GM18526 (cell line): ENCODE measurements around the gene IYD.

ENCODE experiments used
- POLR2A ChIP-seq: IDR thresholded peaks from 3 replicates; pipeline ENCODE4 v1.6.1; 2011; ENCODE audit not compliant: insufficient read length; ENCODE audit errors: extremely low read depth

The IYD gene

GRCh38 chr6:150410399-150410798, 41.6 kb downstream of the IYD start:
- TF ChIP-seq POLR2A, result no peak

DNA sequence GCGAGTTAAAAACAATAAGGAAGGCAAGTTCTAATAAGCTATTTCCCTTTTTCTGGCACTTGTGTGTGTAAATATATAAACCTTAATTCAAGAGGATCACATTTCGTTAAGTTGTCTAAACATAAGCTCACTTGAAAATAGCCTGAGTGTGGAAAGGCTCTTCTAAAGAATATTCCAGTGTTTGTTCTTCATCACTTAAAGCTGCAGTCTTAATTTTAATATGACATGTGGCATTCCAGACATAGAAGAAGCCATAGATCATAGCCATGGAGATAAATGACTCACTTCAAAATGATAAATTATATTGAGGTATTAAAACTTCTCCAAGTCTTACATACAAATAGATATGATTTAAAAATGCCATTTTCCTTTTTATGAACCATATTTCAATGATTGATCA, 42.1 kb downstream of the IYD start:
- no peak for TF ChIP-seq POLR2A

DNA sequence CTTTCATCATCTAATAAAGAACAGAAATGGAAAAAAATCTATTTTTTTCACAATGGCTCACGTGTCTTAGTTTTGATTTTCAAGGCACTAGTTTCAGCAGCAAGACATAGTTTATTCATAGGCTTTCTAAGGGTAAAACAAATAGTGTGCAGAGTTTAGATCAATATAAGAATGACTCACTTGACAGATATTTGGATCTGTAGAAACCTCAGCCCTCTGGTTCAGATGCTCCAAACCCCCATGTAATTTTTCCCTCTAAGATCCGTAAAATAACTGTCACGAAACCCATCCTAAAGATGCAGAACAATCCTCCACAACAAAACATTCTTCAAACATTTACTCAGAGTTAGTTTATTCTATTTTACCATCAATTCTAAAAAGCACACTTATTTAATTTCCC, 43.4 kb downstream of the IYD start:
- TF ChIP-seq POLR2A, result no peak

DNA sequence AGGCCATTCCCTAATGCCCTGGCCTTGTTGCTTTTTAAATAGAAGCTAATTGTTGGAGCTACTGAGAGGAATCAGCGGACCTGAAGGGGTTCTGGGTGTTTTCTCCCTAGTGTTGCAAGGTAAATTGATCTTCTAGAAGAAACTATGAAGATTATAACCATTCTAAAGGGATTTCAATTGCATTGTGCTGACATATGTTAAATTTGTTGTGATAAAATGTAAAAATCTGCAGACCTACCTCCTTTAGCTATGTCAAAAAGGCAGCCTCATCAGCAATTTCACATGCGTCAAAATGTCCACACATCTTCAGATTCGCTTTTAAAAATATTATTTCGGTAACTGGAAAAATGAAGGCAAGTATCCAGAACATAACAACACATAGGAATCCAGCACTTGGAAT, 44.4 kb downstream of the IYD start:
- no peak for TF ChIP-seq POLR2A

DNA sequence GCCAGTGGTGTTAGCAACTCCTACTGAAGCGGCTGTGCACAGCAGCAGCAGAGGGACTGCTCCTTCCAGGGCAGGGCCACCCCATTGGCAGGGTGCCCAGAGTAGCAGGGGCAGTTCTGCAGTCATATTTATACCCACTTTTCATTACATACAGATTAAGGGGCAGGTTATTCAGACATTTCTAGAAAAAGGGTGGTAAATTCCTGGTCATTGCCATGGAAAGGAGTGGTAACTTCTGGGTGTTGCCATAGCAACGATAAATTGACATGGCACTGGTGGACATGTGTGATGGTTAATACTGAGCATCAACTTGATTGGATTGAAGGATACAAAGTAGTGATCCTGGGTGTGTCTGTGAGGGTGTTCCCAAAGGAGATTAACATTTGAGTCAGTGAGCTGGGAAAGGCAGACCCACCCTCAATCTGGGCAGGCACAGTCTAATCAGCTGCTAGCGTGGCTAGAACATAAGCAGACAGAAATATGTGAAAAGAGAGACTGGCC, 45.0 kb downstream of the IYD start:
- TF ChIP-seq POLR2A, result no peak

- TF ChIP-seq POLR2A, result no peak
Measured at GRCh38 chr6:150416128-150416527, 47.3 kb downstream of the IYD start.

GRCh38 chr6:150417250-150417649, 48.4 kb downstream of the IYD start:
- no peak for TF ChIP-seq POLR2A

DNA sequence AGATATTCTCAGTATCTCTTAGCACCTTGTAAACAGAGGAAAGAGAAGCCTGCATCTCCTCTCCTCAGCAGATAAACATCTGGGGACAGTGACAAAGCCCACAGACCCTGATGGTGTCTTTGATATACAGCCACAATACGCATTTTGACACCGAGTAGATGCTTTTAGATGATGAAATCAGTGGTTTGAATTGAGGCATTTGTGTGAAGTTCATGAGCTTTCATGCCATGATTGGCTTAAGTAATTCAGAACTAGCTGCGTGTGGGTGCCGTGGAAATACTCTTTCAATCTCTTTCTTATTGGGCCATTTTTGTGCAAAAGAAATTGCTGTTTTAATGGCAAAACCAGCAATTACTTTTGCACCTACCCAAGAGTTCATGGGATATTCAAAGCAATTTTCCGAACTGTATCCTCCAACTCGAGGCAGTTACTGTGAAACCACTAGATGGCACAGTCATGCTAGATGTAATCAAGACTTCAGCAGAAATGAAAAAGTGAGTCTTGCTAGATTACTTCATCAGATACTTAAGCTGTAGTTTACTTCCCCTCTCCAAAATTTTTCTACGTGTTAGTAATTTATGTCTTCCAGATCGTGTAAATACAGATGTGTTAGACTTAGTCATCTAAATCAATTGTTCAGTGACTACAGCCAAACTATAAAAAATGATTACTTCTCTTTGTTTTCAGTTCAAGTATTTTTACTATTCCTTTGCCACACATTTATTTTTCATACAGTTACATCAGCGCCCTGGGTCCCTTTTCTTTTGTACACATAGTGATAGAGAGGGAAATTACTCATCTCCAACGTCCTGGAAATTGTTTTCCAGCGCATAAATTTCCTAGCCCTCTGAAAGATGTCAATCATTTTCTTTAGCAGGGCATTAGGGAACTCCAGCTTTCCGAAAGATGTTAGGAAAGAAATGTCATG, 49.4 kb downstream of the IYD start:
- no peak for TF ChIP-seq POLR2A

DNA sequence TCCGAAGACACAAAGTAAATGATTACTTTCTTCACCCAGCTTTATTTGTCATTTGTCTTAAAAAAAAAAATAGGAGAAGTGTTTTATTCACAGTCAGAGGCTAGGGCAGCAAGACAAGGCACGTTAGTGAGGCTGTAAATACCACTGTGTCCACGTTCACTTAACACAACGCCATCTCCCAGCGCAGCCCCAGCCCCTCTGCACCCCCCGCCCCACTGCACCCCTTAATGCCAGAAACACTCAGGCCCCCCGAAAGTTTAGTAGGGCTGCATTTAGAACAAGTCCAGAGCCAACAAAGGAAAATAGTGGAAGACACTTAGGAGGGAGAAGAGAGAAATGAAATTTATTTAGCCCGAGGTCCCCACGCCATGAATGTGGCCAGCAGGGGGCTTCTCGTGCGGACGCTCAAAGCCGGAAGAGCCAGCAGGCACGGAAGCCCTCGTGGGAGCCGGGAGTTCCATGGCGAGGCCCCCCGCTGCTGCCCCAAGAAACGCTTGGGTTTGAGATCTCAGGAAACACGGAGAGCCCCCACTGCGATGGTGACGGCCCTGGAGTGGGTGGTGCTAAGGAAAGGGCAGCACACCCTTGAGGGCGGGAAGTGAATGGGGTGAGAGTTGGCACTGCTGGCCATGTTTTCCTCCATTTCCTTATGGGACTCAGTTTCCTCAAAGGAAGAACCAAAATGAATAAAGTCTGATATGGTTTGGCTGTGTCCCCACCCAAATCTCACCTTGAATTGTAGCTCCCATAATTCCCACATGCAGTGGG, 50.2 kb downstream of the IYD start:
- no peak for TF ChIP-seq POLR2A

GRCh38 chr6:150420428-150420827, 51.6 kb downstream of the IYD start:
- TF ChIP-seq POLR2A, result no peak

DNA sequence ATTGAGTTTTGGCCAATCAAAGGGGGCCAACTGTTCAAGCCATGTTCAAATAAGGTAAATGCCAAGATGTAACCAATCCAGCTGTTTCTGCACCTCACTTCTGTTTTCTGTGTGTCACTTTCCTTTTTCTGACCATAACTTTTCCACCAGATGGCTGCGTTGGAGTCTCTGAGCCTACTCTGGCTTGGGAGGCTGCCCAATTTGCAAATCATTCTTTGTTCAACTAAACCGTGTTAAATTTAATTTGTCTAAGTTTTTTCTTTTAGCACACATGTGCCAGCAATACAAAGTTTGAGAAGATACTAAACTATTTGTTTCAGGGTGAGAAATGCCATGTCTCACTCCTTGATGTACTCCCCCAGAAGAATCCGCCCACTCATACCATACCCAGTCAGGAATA, 52.1 kb downstream of the IYD start:
- no peak for TF ChIP-seq POLR2A

DNA sequence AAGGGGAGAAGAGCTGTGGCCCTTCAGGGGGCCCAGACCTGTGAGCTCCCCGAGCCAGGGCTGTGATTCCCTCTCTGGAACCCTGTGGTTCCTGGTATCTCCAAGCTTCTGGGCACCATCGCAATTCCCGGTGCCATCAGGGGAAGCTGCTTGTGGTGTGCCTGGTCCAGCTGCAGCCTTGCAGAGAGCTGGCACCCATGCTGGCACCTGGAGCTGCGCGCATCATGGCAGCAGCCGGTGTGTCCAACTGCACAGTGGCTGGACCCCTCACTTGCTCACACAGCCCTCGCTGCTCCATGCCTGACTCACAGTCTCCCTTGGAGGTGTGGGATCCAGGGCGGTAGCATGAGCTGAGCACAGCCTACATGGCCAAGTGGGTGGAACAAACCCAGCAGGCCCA, 56.7 kb downstream of the IYD start:
- no peak for TF ChIP-seq POLR2A

DNA sequence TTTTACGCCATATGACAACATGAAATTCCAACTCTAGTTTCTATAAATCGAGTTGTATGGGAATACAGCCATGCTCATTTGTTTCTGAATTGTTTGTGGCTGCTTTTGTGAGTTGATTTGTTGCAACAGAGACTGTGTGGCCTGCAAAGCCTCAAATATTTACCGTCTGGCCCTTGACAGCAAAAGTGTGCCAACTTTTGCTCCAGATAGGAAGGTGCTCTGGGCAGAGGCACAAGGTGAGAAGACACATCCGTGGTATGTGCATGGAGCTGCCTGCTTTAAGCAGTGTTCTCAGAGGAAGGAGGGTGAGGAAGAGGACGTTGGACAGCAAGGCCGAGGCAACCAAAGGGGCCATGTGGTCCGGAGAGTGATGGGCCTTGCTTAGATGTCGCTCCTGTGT, 57.4 kb downstream of the IYD start:
- no peak for TF ChIP-seq POLR2A

DNA sequence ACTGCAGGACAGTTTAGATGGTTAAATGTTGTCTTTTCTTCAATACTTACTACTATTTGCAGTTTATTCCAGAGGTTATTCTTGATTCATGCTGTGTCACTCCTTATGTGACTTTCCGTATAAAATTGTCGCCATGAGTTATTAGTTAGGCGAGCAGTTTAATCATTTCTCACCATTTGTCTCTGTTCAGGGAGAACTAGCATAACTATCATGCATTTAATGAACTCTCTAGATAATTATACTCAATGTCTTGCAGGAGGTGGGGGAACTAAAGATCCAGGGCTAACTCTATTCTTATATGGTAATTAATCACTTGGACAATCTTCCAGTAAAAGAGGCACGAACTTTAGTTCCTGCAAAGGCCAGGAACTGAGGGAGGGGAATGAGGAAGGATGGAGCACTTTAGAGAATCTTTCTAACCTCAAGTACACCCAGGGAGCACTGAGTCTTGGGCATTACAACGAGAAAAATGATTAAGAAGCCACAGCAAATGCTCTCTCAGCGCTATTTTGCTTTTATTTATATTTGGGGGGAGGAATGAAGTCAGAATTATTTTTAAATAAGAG, 58.3 kb downstream of the IYD start:
- TF ChIP-seq POLR2A, result no peak

GRCh38 chr6:150427843-150428242, 59.0 kb downstream of the IYD start:
- TF ChIP-seq POLR2A, result no peak

DNA sequence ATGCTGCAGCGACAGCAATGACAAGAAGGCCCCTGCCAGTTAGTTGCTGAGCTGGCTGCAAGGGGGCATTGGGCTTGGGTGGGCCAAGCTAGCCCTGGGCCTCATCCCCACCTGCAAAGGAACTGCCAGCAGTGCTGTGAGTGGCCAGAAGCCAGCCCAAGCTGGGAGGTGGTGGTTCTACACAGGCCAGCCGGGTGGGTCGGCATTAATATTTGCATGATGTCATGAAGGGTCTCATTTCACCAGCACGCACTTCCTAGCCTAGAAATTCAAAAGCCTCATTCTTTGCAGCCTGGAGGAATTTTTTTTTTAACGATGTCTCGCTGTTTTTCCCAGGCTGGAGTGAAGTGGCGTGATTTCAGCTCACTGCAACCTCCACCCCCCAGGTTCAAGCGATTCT, 62.0 kb downstream of the IYD start:
- TF ChIP-seq POLR2A, result no peak
